NCI-H82 treated with DMSO at 0.1 percent for 48 hours (cell line): ENCODE data around the gene MINDY2.

Source experiments
- DNase-seq: peaks from one replicate; lab custom pipeline; 2025; ENCODE audit not compliant: unreplicated experiment; lab: John Stamatoyannopoulos, UW

Gene MINDY2

GRCh38 chr15:58770857-58771620, at the start of gene MINDY2:
TSS of gene MINDY2 (plus strand) at chr15:58771302. CDS start at chr15:58771396, 94 bp downstream.
- DNase-seq: peak; percentile 92

- DNase-seq: no peak
These were observed 46.6 kb upstream of the MINDY2 start for GRCh38 chr15:58724466-58724865.

GRCh38 chr15:58726867-58727266, 44.2 kb upstream of the MINDY2 start:
- DNase-seq: no peak

GRCh38 chr15:58731756-58732535, 39.2 kb upstream of the MINDY2 start:
- no peak for DNase-seq

- DNase-seq: no peak
These were observed 38.3 kb upstream of the MINDY2 start for GRCh38 chr15:58732625-58733363.

GRCh38 chr15:58734859-58735258, 36.2 kb upstream of the MINDY2 start:
- no peak for DNase-seq

- DNase-seq: peak; percentile 41
These were observed 35.0 kb upstream of the MINDY2 start for GRCh38 chr15:58736018-58736643.

GRCh38 chr15:58737298-58737697, 33.8 kb upstream of the MINDY2 start:
- DNase-seq: no peak

- no peak for DNase-seq
These were observed 32.9 kb upstream of the MINDY2 start for GRCh38 chr15:58738046-58738707.

GRCh38 chr15:58740436-58740835, 30.7 kb upstream of the MINDY2 start:
- no peak for DNase-seq

GRCh38 chr15:58741032-58741431, 30.1 kb upstream of the MINDY2 start:
- no peak for DNase-seq

- no peak for DNase-seq
These were observed 28.9 kb upstream of the MINDY2 start for GRCh38 chr15:58742022-58742813.

- DNase-seq: no peak
These were observed 28.1 kb upstream of the MINDY2 start for GRCh38 chr15:58742819-58743502.

GRCh38 chr15:58746174-58746573, 24.9 kb upstream of the MINDY2 start:
- no peak for DNase-seq

GRCh38 chr15:58748040-58748851, 22.9 kb upstream of the MINDY2 start:
- no peak for DNase-seq

- DNase-seq: no peak
These were observed 22.1 kb upstream of the MINDY2 start for GRCh38 chr15:58748852-58749531.

- peak; percentile 94 for DNase-seq
These were observed 21.4 kb upstream of the MINDY2 start, which contains the start of gene ADAM10 for GRCh38 chr15:58749532-58750337. TSS of gene ADAM10 (minus strand) at chr15:58749707. CDS start at chr15:58749534, 173 bp downstream.
